WTC11 (cell line): ENCODE results near the gene SLC4A8. TPM values are rescaled to one million over a fixed set of nuclear protein-coding genes. Genes with fewer than 3 reads are reported as not detected.

Source experiments
- ATAC-seq: fragments of 200-7000 bp; cut with Tn5 transposase; 2 replicates; pipeline ENCODE4 v1.10.0; 2021; ENCODE audit warnings: mild to moderate bottlenecking, moderate library complexity
- CTCF ChIA-PET: fragments of 300-600 bp; sonication (Branson Sonifier 250); formaldehyde crosslinking; loops from one replicate; lab custom pipeline; 2021; ENCODE audit warnings: antibody characterized with exemption; lab: Charles Lee
- POLR2A ChIA-PET: fragments of 350-600 bp; sonication (Branson Sonifier 250); formaldehyde crosslinking; loops from one replicate; lab custom pipeline; 2021; ENCODE audit warnings: antibody characterized with exemption; lab: Charles Lee
- DNase-seq: peaks from one replicate; pipeline ENCODE4 v3.0.0; 2021; ENCODE audit warnings: low spot score
- H3K27ac Mint-ChIP-seq: 2 replicates; pipeline ENCODE4 v1.8.0; 2021; ENCODE audit warnings: mixed read lengths
- H3K27me3 Mint-ChIP-seq: 2 replicates; pipeline ENCODE4 v1.8.0; 2021; ENCODE audit warnings: low read depth, mild to moderate bottlenecking, moderate library complexity, mixed read lengths
- H3K36me3 Mint-ChIP-seq: 2 replicates; pipeline ENCODE4 v1.8.0; 2021; ENCODE audit warnings: mixed read lengths
- H3K4me1 Mint-ChIP-seq: 2 replicates; pipeline ENCODE4 v1.8.0; 2022; ENCODE audit warnings: mixed read lengths
- H3K4me3 Mint-ChIP-seq: 2 replicates; pipeline ENCODE4 v1.8.0; 2021; ENCODE audit warnings: mild to moderate bottlenecking, moderate library complexity, mixed read lengths
- H3K9me3 Mint-ChIP-seq: 2 replicates; pipeline ENCODE4 v1.8.0; 2021; ENCODE audit warnings: mixed read lengths
- AFF4 ChIP-seq: sonication (generic); formaldehyde crosslinking; IDR thresholded peaks from 2 replicates; pipeline ENCODE4 v1.8.1; 2023; ENCODE audit warnings: mild to moderate bottlenecking, missing genetic modification reagents, borderline replicate concordance
- AR ChIP-seq: fragments of 250-450 bp; sonication (Bioruptor Pico); IDR thresholded peaks from 2 replicates; pipeline ENCODE4 v1.9.0; 2021; ENCODE audit warnings: mild to moderate bottlenecking
- ATF3 ChIP-seq: sonication (generic); formaldehyde crosslinking; conservative IDR thresholded peaks from 2 replicates; pipeline ENCODE4 v1.8.1; 2022; ENCODE audit warnings: mild to moderate bottlenecking, missing genetic modification reagents
- CBFB ChIP-seq: sonication (generic); formaldehyde crosslinking; IDR thresholded peaks from 2 replicates; pipeline ENCODE4 v1.8.1; 2022; ENCODE audit warnings: mild to moderate bottlenecking, low read depth, missing genetic modification reagents
- CREB1 ChIP-seq: sonication (generic); formaldehyde crosslinking; IDR thresholded peaks from 2 replicates; pipeline ENCODE4 v1.8.0; 2023; ENCODE audit warnings: mild to moderate bottlenecking, missing genetic modification reagents
- ERG ChIP-seq: fragments of 250-450 bp; sonication (Bioruptor Pico); IDR thresholded peaks from 2 replicates; pipeline ENCODE4 v1.8.0; 2021; ENCODE audit warnings: mild to moderate bottlenecking
- FOXJ3 ChIP-seq: sonication (generic); formaldehyde crosslinking; IDR thresholded peaks from 2 replicates; pipeline ENCODE4 v1.9.0; 2021; ENCODE audit warnings: missing genetic modification reagents, mild to moderate bottlenecking, borderline replicate concordance
- MXD4 ChIP-seq: fragments of 250-450 bp; sonication (Bioruptor Pico); IDR thresholded peaks from 2 replicates; pipeline ENCODE4 v1.8.0; 2021; ENCODE audit warnings: mild to moderate bottlenecking, moderate library complexity, borderline replicate concordance
- NFATC4 ChIP-seq: fragments of 250-450 bp; sonication (Bioruptor Pico); IDR thresholded peaks from 2 replicates; pipeline ENCODE4 v1.9.0; 2021; ENCODE audit warnings: mild to moderate bottlenecking
- NR3C1 ChIP-seq: sonication (generic); formaldehyde crosslinking; conservative IDR thresholded peaks from 2 replicates; pipeline ENCODE4 v1.8.1; 2023; ENCODE audit warnings: low read depth, mild to moderate bottlenecking, missing genetic modification reagents
- OVOL2 ChIP-seq: fragments of 250-450 bp; sonication (Bioruptor Pico); IDR thresholded peaks from 2 replicates; pipeline ENCODE4 v1.9.0; 2021; ENCODE audit warnings: mild to moderate bottlenecking, borderline replicate concordance
- RELA ChIP-seq: sonication (generic); formaldehyde crosslinking; IDR thresholded peaks from 2 replicates; pipeline ENCODE4 v1.8.1; 2022; ENCODE audit warnings: missing genetic modification reagents, mild to moderate bottlenecking, borderline replicate concordance
- RORB ChIP-seq: fragments of 250-450 bp; sonication (Bioruptor Pico); IDR thresholded peaks from 2 replicates; pipeline ENCODE4 v1.9.0; 2021; ENCODE audit warnings: mild to moderate bottlenecking
- SMAD3 ChIP-seq: sonication (generic); formaldehyde crosslinking; IDR thresholded peaks from 2 replicates; pipeline ENCODE4 v1.8.0; 2022; ENCODE audit warnings: missing genetic modification reagents, mild to moderate bottlenecking, borderline replicate concordance
- SP1 ChIP-seq: sonication (generic); formaldehyde crosslinking; conservative IDR thresholded peaks from 2 replicates; pipeline ENCODE4 v1.8.1; 2022; ENCODE audit warnings: missing genetic modification reagents
- ZBTB21 ChIP-seq: sonication (generic); formaldehyde crosslinking; IDR thresholded peaks from 2 replicates; pipeline ENCODE4 v1.8.1; 2023; ENCODE audit warnings: mild to moderate bottlenecking, missing genetic modification reagents, borderline replicate concordance
- ZNF138 ChIP-seq: sonication (generic); formaldehyde crosslinking; conservative IDR thresholded peaks from 2 replicates; pipeline ENCODE4 v1.8.1; 2022; ENCODE audit warnings: mild to moderate bottlenecking, moderate library complexity, missing genetic modification reagents
- total RNA-seq: library from RNA; stranded (reverse); gene quantifications from 3 replicates; pipeline ENCODE4 v1.2.3, GENCODE V29; 2021
- TF ChIP-seq, protein P1 (sequence below): sonication (generic); formaldehyde crosslinking; IDR thresholded peaks from 2 replicates; pipeline ENCODE4 v1.8.1; 2022; ENCODE audit warnings: missing genetic modification reagents, borderline replicate concordance
- TF ChIP-seq, protein P2 (sequence below): sonication (generic); formaldehyde crosslinking; IDR thresholded peaks from 2 replicates; pipeline ENCODE4 v1.8.1; 2022; ENCODE audit warnings: mild to moderate bottlenecking, moderate library complexity, missing genetic modification reagents

The SLC4A8 gene
- total RNA-seq, 1 experiment from 2014 or later = 16.9 TPM

- peak overlapping the region; percentile 86 for H3K4me3 Mint-ChIP-seq
- POLR2A ChIA-PET = interaction anchor here (0.8 kb wide), 1 partner anchor 29 kb away, joined by 3 read pairs; no protein-coding TSS in a partner anchor
- no peaks in the 10 kb centered on the region for H3K9me3 Mint-ChIP-seq
- H3K27me3 Mint-ChIP-seq = no peaks in the 10 kb centered on the region
- DNase-seq (no peak), ATAC-seq (no peak)
- H3K27ac Mint-ChIP-seq = peak overlapping the region; percentile 61; the same call in 1 of the 2 replicates
- TF ChIP-seq ERG (CRISPR knock-in tag) (no peak), CREB1 (CRISPR knock-in tag) (no peak), SP1 (no peak), FOXJ3 (CRISPR knock-in tag) (no peak), SMAD3 (no peak), ATF3 (CRISPR knock-in tag) (no peak), CBFB (CRISPR knock-in tag) (no peak), NFATC4 (CRISPR knock-in tag) (no peak), AFF4 (CRISPR knock-in tag) (no peak), ZBTB21 (CRISPR knock-in tag) (no peak), RELA (CRISPR knock-in tag) (no peak), MXD4 (no peak), ZNF138 (CRISPR knock-in tag) (no peak), NR3C1 (CRISPR knock-in tag) (no peak), AR (CRISPR knock-in tag) (no peak), OVOL2 (no peak), RORB (CRISPR knock-in tag) (no peak)
- TF ChIP-seq, protein P1, sequence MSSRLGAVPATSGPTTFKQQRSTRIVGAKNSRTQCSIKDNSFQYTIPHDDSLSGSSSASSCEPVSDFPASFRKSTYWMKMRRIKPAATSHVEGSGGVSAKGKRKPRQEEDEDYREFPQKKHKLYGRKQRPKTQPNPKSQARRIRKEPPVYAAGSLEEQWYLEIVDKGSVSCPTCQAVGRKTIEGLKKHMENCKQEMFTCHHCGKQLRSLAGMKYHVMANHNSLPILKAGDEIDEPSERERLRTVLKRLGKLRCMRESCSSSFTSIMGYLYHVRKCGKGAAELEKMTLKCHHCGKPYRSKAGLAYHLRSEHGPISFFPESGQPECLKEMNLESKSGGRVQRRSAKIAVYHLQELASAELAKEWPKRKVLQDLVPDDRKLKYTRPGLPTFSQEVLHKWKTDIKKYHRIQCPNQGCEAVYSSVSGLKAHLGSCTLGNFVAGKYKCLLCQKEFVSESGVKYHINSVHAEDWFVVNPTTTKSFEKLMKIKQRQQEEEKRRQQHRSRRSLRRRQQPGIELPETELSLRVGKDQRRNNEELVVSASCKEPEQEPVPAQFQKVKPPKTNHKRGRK (CRISPR knock-in tag) = no peak
- TF ChIP-seq, protein P2, sequence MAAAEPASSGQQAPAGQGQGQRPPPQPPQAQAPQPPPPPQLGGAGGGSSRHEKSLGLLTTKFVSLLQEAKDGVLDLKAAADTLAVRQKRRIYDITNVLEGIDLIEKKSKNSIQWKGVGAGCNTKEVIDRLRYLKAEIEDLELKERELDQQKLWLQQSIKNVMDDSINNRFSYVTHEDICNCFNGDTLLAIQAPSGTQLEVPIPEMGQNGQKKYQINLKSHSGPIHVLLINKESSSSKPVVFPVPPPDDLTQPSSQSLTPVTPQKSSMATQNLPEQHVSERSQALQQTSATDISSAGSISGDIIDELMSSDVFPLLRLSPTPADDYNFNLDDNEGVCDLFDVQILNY (CRISPR knock-in tag) = no peak
- peaks cover 59% of the 10 kb centered on the region for H3K4me1 Mint-ChIP-seq
- H3K36me3 Mint-ChIP-seq = peaks cover 12% of the 10 kb centered on the region
- CTCF ChIA-PET = interaction anchor here (0.7 to 2.1 kb wide), 7 partner anchors 19 to 523 kb away, joined by 3 to 9 read pairs (median 5); partner anchors contain the start of genes SLC4A8 and SMAGP
Measured at GRCh38 chr12:51390457-51390856, 34.2 kb upstream of the SLC4A8 start.
